IMR-90 (cell line): Measurements from ENCODE around the gene DHRS7B. TPM values are rescaled to one million over a fixed set of nuclear protein-coding genes. Genes with fewer than 3 reads are reported as not detected.

Source experiments
- ATAC-seq: fragments of 200-7000 bp; cut with Tn5 transposase; 2 replicates; pipeline ENCODE4 v1.9.1; 2020; ENCODE audit warnings: low read depth, mild to moderate bottlenecking, moderate library complexity
- BruUV-seq: library from RNA; stranded (reverse); fragments of 400-500 nt; replicated peaks from 2 replicates; lab custom pipeline; 2021; lab: Mats Ljungman, UMichigan
- CTCF ChIA-PET: fragments of 300-600 bp; formaldehyde crosslinking; extraction: SDS; loops from one replicate; lab custom pipeline; 2021; ENCODE audit warnings: antibody characterized with exemption; lab: Yijun Ruan, JAX
- POLR2A ChIA-PET: fragments of 300-600 bp; sonication (Branson Sonifier 250); formaldehyde crosslinking; loops from one replicate; lab custom pipeline; 2022; ENCODE audit warnings: antibody characterized with exemption; ENCODE audit not compliant: unreplicated experiment; lab: Charles Lee
- DNase-seq: peaks from one replicate; pipeline ENCODE4 v3.0.0; 2013
- H2AFZ ChIP-seq: replicated peaks from 2 replicates; pipeline ENCODE3; 2013; ENCODE audit warnings: low read length, mild to moderate bottlenecking; ENCODE audit not compliant: poor library complexity
- H2AK5ac ChIP-seq: 2 replicates; pipeline ENCODE4 v1.6.1; 2013; ENCODE audit warnings: low read depth, low read length, inconsistent platforms
- H2AK9ac ChIP-seq: replicated peaks from 2 replicates; pipeline ENCODE3; 2013; ENCODE audit warnings: mild to moderate bottlenecking, low read depth, low read length, moderate library complexity; ENCODE audit not compliant: poor library complexity
- H2BK120ac ChIP-seq: 2 replicates; pipeline ENCODE4 v1.6.1; 2013; ENCODE audit warnings: low read depth, low read length, inconsistent platforms
- H2BK15ac ChIP-seq: 3 replicates; pipeline ENCODE4 v1.6.1; 2013; ENCODE audit warnings: low read depth, low read length, inconsistent platforms
- H2BK20ac ChIP-seq: 2 replicates; pipeline ENCODE4 v1.6.1; 2013; ENCODE audit warnings: low read depth, mild to moderate bottlenecking, inconsistent platforms, low read length, moderate library complexity
- H2BK5ac ChIP-seq: 2 replicates; pipeline ENCODE4 v1.6.1; 2013; ENCODE audit warnings: mild to moderate bottlenecking, low read depth, low read length, inconsistent platforms; ENCODE audit not compliant: poor library complexity, severe bottlenecking
- H3K14ac ChIP-seq: replicated peaks from 2 replicates; pipeline ENCODE4 v1.6.1; 2013; ENCODE audit warnings: low read depth, low read length, inconsistent platforms
- H3K18ac ChIP-seq: 2 replicates; pipeline ENCODE4 v1.6.1; 2013; ENCODE audit warnings: low read depth, low read length, control low read depth
- H3K23ac ChIP-seq: 2 replicates; pipeline ENCODE4 v1.6.1; 2013; ENCODE audit warnings: low read depth, low read length, inconsistent platforms
- H3K27ac ChIP-seq: 2 replicates; pipeline ENCODE4 v1.5.1; 2013; ENCODE audit warnings: mild to moderate bottlenecking, control low read depth, low read length; ENCODE audit not compliant: insufficient read depth
- H3K27me3 ChIP-seq: 2 replicates; pipeline ENCODE4 v1.6.1; 2013; ENCODE audit warnings: low read length; ENCODE audit not compliant: control insufficient read depth, insufficient read depth
- H3K36me3 ChIP-seq: 2 replicates; pipeline ENCODE4 v1.6.1; 2013; ENCODE audit warnings: low read length, mixed read lengths; ENCODE audit not compliant: control insufficient read depth, insufficient read depth
- H3K4ac ChIP-seq: 2 replicates; pipeline ENCODE4 v1.6.1; 2013; ENCODE audit warnings: low read depth, low read length, inconsistent platforms
- H3K4me1 ChIP-seq: 2 replicates; pipeline ENCODE4 v1.6.1; 2013; ENCODE audit warnings: low read length, mixed read lengths; ENCODE audit not compliant: control insufficient read depth, insufficient read depth
- H3K4me2 ChIP-seq: 2 replicates; pipeline ENCODE4 v1.6.1; 2013; ENCODE audit warnings: low read depth, mild to moderate bottlenecking, control low read depth, low read length, moderate library complexity
- H3K4me3 ChIP-seq: 2 replicates; pipeline ENCODE4 v1.5.1; 2013; ENCODE audit warnings: low read depth, mild to moderate bottlenecking, control low read depth, low read length, moderate library complexity; ENCODE audit not compliant: insufficient read depth
- H3K56ac ChIP-seq: 2 replicates; pipeline ENCODE4 v1.6.1; 2013; ENCODE audit warnings: low read length, inconsistent platforms; ENCODE audit not compliant: insufficient read depth; ENCODE audit errors: extremely low read depth
- H3K79me1 ChIP-seq, 2 experiments: 2 replicates each; pipeline ENCODE4 v1.6.1; 2013; ENCODE audit warnings: low read length in 2 of 2, inconsistent platforms in 1 of 2, low read depth in 1 of 2
- H3K9ac ChIP-seq: 2 replicates; pipeline ENCODE4 v1.6.1; 2013; ENCODE audit warnings: low read depth, low read length, control low read depth
- H3K9me1 ChIP-seq: 2 replicates; pipeline ENCODE4 v1.6.1; 2013; ENCODE audit warnings: low read length, inconsistent platforms; ENCODE audit not compliant: insufficient read depth
- H3K9me3 ChIP-seq: 2 replicates; pipeline ENCODE4 v1.6.1; 2013; ENCODE audit warnings: low read length; ENCODE audit not compliant: control insufficient read depth, insufficient read depth
- H4K20me1 ChIP-seq: 2 replicates; pipeline ENCODE4 v1.6.1; 2013; ENCODE audit warnings: low read length, inconsistent platforms; ENCODE audit not compliant: insufficient read depth
- H4K5ac ChIP-seq: 2 replicates; pipeline ENCODE4 v1.6.1; 2013; ENCODE audit warnings: mild to moderate bottlenecking, low read depth, low read length, control low read depth
- H4K8ac ChIP-seq, 2 experiments: 2 replicates each; pipeline ENCODE4 v1.6.1; 2013; ENCODE audit warnings: low read depth in 2 of 2, low read length in 2 of 2, control low read depth in 1 of 2, inconsistent platforms in 1 of 2
- H4K91ac ChIP-seq: 2 replicates; pipeline ENCODE4 v1.6.1; 2013; ENCODE audit warnings: low read depth, low read length, inconsistent platforms; ENCODE audit not compliant: insufficient read depth
- BHLHE40 ChIP-seq: fragments of 150-350 bp; IDR thresholded peaks from 2 replicates; pipeline ENCODE4 v1.6.1; 2016; ENCODE audit warnings: mild to moderate bottlenecking, low read depth, low read length
- WGBS, 2 experiments: methylation state at CpG; one replicate each; pipeline versions ENCODE4 v1.1.5 to v1.1.7; 2013; ENCODE audit warnings: missing lambda C conversion rate in 2 of 2; ENCODE audit not compliant: insufficient read length in 1 of 2; ENCODE audit errors: extremely low coverage in 2 of 2; 5-methylcytosine and 5-hydroxymethylcytosine counted together
- dilution Hi-C: fragments of 300-500 bp; cut with HindIII; formaldehyde crosslinking; loops from one replicate; pipeline ENCODE4 v1.14.3; 2018; ENCODE audit warnings: low sequenced_read_pairs; ENCODE audit not compliant: unreplicated experiment
- in situ Hi-C: fragments of 300-500 bp; cut with MboI; formaldehyde crosslinking; loops from 3 replicates; pipeline ENCODE4 v1.14.3; 2019; ENCODE audit warnings: low sequenced_read_pairs, inconsistent platforms, mixed read lengths
- intact Hi-C: fragments of 100-400 bp; cut with micrococcal nuclease; formaldehyde crosslinking; loops from 2 replicates; pipeline ENCODE4 v1.10.0; 2022
- polyA plus RNA-seq, 3 experiments: library from polyadenylated mRNA; depleted of rRNA; stranded (reverse); fragments of >200 nt; gene quantifications; 2 replicates each; pipeline ENCODE4 v1.2.3, GENCODE V29; 2012; ENCODE audit warnings: low replicate concordance in 1 of 3
- total RNA-seq: library from RNA; depleted of rRNA; stranded (reverse); fragments of >200 nt; gene quantifications from 2 replicates; pipeline ENCODE4 v1.2.3, GENCODE V29; 2012
- TF ChIP-seq, protein P1 (sequence below): fragments of 150-350 bp; IDR thresholded peaks from 2 replicates; pipeline ENCODE4 v1.6.1; 2017; ENCODE audit warnings: mild to moderate bottlenecking, antibody characterized with exemption, low read length, low read depth

The DHRS7B gene
- total and polyA plus RNA-seq, 2 of the 4 experiments (the other 2 are of a cell fraction) = 24.4 to 34.4 TPM

DNA sequence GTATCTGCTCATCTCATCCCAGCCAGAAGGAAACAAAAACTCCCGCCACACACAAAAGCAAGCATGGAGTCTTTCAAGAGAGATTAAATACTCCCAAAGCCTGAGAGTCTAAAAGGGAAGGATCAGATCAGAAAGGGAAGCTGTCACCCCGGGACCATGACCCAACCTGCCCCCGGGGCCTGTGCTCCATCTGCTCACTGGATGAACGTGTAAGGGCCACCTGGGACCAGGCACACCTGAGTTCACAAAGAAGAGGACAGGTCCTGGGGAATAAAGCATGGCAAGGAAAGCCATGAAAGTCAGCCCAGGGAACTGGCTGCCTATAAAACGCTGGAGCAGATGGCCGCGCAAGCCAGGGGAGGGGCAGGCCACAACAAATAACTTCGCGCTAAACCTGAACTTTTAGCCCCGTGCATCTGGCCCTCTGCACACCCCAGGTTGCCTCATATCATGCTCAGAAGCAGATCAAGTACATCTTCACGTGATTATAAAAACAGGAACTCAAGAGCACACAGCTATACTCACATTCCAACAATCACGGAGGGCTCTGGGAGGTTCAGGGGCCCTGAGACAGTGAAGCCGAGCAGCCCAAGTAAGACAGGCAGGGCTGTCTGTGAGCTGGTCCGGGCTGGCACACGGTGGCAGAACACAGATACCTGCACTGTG lies 83.8 kb downstream of the DHRS7B start:
- H3K18ac ChIP-seq = no peak overlapping the region
- intact Hi-C loops = loop anchor here (5.0 kb wide), 3 partner anchors 43 to 168 kb away; partner anchors contain the start of genes MAP2K3 and USP22
- dilution Hi-C loops = no loop called here
- H3K14ac ChIP-seq = no peak overlapping the region
- H3K4ac ChIP-seq = no peak overlapping the region
- no peak overlapping the region for H2AFZ ChIP-seq
- H3K9ac ChIP-seq = no peak overlapping the region
- WGBS, 2 experiments = 80% methylated on average over 4 of the region's 15 CpGs; no CpG with 5 or more reads in 1 of the 2 experiments
- in situ Hi-C loops = no loop called here
- peaks cover 12 to 79% of the 10 kb centered on the region in 2 experiments for H3K79me1 ChIP-seq
- no peak for ATAC-seq
- CTCF ChIA-PET = no interaction called here
- H3K4me2 ChIP-seq = no peak overlapping the region
- no peak overlapping the region for H4K91ac ChIP-seq
- peaks cover 25% of the 10 kb centered on the region for H3K9me1 ChIP-seq
- H3K9me3 ChIP-seq = no peaks in the 10 kb centered on the region
- DNase-seq = no peak
- no TSS peak for BruUV-seq
- H3K4me1 ChIP-seq = peaks cover 7% of the 10 kb centered on the region
- no peak overlapping the region for H4K8ac ChIP-seq
- no peak overlapping the region for H2AK5ac ChIP-seq
- no peak for TF ChIP-seq BHLHE40
- TF ChIP-seq, protein P1, sequence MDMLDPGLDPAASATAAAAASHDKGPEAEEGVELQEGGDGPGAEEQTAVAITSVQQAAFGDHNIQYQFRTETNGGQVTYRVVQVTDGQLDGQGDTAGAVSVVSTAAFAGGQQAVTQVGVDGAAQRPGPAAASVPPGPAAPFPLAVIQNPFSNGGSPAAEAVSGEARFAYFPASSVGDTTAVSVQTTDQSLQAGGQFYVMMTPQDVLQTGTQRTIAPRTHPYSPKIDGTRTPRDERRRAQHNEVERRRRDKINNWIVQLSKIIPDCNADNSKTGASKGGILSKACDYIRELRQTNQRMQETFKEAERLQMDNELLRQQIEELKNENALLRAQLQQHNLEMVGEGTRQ = no peak
- peaks cover 20% of the 10 kb centered on the region for H3K36me3 ChIP-seq
- H2BK120ac ChIP-seq = no peak overlapping the region
- POLR2A ChIA-PET = no interaction called here
- H2AK9ac ChIP-seq = no peak overlapping the region
- peak overlapping the region; percentile 51; the same call in 1 of the 2 replicates for H3K23ac ChIP-seq
- no peak overlapping the region for H2BK5ac ChIP-seq
- H3K27me3 ChIP-seq = no peaks in the 10 kb centered on the region
- no peak overlapping the region for H3K4me3 ChIP-seq
- peaks cover 79% of the 10 kb centered on the region for H4K20me1 ChIP-seq
- H2BK15ac ChIP-seq = no peak overlapping the region
- H3K56ac ChIP-seq = no peak overlapping the region
- H4K5ac ChIP-seq = no peak overlapping the region
- H3K27ac ChIP-seq = no peak overlapping the region
- no peak overlapping the region for H2BK20ac ChIP-seq
